Measurements from ENCODE around the gene TBRG4. TPM values are rescaled to one million over a fixed set of nuclear protein-coding genes. Genes with fewer than 3 reads are reported as not detected.

Gene TBRG4
- total RNA-seq, 4 donors from 2014 or later, result 45.7 to 60.1 (median 53.7) TPM

DNA sequence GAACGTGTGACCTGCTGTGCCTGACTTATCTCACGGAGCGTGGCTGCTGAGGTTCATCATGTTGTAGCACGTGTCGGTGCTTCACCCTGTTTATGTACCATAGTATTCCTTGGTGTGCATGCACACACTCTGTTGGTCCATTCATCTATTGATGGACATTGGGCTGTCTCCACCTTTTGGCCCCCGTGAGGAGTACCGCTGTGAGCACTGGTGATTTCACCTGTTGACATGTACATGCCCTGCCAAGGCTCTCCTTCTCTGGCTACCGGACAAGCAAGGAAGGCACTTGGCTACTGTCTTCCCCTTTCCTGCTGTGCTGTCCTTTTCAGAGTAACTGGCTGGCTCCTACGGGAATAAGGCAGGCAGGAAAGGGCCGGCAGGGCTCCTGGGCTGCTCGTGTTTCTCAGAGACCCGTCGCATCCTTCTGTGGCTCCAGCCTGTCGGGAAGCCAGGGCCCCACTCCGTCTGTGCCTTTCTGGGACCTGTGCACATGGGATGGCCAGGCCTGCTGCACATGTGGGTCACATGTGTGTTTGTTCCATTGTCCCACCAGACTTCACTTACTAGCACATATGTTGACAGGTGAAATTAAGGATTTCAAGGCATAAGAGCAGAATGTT, 17.8 kb upstream of the TBRG4 start:
- Histone ChIP-seq H3K27me3 (no peaks in the 10 kb centered on the region), H3K27ac (replicated peaks in 1 of 4) (no peak overlapping the region), H3K36me3 (no peaks in the 10 kb centered on the region), H3K4me3 (no peak overlapping the region), H3K4me1 (no peaks in the 10 kb centered on the region), H3K9me3 (no peaks in the 10 kb centered on the region)
- intact Hi-C loops (cut with DNase I), result loop anchor here (10.0 kb wide), 1 partner anchor 254 kb away; no protein-coding TSS in a partner anchor
- TF ChIP-seq POLR2AphosphoS5 (IDR thresholded peaks at IDR 0.05), result no peak
- TF ChIP-seq POLR2A (IDR thresholded peaks at IDR 0.05; ENCODE audit: low read depth), result no peak
- no peak for TF ChIP-seq EP300 (IDR thresholded peaks at IDR 0.05)
- TF ChIP-seq, protein P1, sequence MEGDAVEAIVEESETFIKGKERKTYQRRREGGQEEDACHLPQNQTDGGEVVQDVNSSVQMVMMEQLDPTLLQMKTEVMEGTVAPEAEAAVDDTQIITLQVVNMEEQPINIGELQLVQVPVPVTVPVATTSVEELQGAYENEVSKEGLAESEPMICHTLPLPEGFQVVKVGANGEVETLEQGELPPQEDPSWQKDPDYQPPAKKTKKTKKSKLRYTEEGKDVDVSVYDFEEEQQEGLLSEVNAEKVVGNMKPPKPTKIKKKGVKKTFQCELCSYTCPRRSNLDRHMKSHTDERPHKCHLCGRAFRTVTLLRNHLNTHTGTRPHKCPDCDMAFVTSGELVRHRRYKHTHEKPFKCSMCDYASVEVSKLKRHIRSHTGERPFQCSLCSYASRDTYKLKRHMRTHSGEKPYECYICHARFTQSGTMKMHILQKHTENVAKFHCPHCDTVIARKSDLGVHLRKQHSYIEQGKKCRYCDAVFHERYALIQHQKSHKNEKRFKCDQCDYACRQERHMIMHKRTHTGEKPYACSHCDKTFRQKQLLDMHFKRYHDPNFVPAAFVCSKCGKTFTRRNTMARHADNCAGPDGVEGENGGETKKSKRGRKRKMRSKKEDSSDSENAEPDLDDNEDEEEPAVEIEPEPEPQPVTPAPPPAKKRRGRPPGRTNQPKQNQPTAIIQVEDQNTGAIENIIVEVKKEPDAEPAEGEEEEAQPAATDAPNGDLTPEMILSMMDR (IDR thresholded peaks at IDR 0.05), result no peak
- DNase-seq (ENCODE audit: extremely low spot score), result no peak
- 73% methylated on average over 14 of the region's 15 CpGs for WGBS

DNA sequence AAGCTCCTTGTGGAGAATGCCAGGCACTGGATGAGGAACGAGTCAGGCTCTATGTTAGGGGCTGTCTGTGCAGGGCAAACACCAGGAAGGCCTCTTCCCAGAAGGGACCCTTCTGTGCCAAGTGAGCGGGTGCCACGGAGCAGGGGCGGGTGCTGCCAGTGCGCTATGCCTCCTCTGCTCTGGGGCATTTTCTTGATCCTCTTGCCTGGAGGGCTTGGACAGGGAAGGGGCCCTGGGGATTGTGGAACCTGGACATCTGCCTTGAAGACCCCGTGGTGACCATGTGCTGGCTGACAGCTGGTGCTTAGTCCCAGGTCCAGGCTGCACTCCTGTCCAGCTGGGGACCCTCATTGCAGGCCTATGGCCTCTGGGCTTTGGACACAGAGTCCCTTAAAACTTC, 15.4 kb upstream of the TBRG4 start:
- Histone ChIP-seq H3K27me3 (no peaks in the 10 kb centered on the region), H3K36me3 (no peaks in the 10 kb centered on the region), H3K27ac (replicated peaks in 1 of 4) (no peak overlapping the region), H3K9me3 (no peaks in the 10 kb centered on the region), H3K4me1 (no peaks in the 10 kb centered on the region), H3K4me3 (no peak overlapping the region)
- no peak for DNase-seq (ENCODE audit: extremely low spot score)
- intact Hi-C loops (cut with DNase I), result loop anchor here (10.0 kb wide), 1 partner anchor 252 kb away; no protein-coding TSS in a partner anchor
- WGBS, result 83% methylated on average over 6 of the region's 6 CpGs
- TF ChIP-seq POLR2AphosphoS5 (IDR thresholded peaks at IDR 0.05), result no peak

DNA sequence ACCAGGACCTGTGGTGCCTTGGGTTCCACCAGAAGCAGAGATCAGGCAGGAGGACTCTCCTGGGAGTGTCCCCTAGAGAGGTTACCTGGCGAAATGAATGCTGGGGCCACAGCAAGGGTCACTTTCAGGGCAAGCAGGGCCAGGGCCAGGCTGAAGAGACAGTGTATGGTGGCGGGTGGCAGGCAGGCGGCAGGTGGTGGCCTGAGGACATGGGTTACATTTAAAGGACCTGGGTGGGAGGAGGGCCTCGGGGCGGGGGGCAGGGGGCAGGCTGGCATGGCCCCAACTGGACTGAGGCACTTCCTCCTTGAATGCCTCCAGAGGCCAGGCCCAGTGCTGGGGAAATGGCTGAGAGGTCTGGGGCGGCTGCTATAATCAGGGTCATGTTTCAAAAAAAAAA, 14.7 kb upstream of the TBRG4 start:
- intact Hi-C loops (cut with DNase I), result loop anchor here (10.0 kb wide), 1 partner anchor 251 kb away; no protein-coding TSS in a partner anchor
- TF ChIP-seq POLR2A (IDR thresholded peaks at IDR 0.05; ENCODE audit: low read depth), result no peak
- TF ChIP-seq EP300 (IDR thresholded peaks at IDR 0.05), result no peak
- no peaks in the 10 kb centered on the region for H3K4me1 ChIP-seq
- WGBS, result 88% methylated on average over 6 of the region's 6 CpGs
- no peaks in the 10 kb centered on the region for H3K9me3 ChIP-seq
- no peaks in the 10 kb centered on the region for H3K27me3 ChIP-seq
- no peak for DNase-seq (ENCODE audit: extremely low spot score)
- no peaks in the 10 kb centered on the region for H3K36me3 ChIP-seq
- H3K27ac ChIP-seq (replicated peaks in 1 of 4), result no peak overlapping the region
- H3K4me3 ChIP-seq, result no peak overlapping the region

DNA sequence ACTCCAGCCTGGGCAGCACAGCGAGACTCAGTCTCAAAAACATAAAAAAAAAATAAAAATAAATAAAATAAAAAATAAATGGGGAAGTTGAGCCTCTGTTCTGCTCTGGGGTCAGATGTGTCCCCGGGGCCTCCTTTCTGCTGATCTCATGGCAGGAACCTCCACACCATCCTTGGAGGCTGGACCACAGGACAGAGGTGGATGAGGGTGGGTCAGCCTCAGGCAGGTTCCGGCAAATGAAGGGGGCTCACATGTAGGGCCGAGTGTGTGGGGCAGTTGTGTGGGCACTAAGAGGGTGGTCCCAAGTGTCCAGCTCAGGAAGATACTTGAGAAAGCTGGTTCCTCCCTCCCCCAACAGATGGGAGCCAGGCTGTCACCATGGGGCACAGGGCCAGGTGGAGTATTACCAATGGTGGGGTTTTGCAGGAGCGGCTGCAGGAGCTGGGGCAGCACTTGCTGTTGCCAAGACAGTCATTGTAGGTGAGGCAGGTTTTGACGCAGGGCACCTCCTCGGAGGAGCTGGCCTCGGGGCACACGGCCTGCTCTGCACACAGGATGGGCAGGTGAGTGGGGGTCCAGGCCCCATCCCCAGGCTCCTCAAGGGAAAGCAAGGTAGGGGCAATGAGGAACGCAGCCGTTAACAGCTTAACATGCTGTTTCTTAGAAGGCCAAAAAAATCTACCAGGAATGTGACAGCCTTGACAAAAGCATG, 13.9 kb upstream of the TBRG4 start:
- Histone ChIP-seq H3K4me3 (no peak overlapping the region), H3K36me3 (no peaks in the 10 kb centered on the region), H3K27ac (replicated peaks in 1 of 4) (no peak overlapping the region), H3K9me3 (no peaks in the 10 kb centered on the region), H3K27me3 (no peaks in the 10 kb centered on the region), H3K4me1 (no peaks in the 10 kb centered on the region)
- TF ChIP-seq EP300 (IDR thresholded peaks at IDR 0.05), result no peak
- TF ChIP-seq, protein P1 (IDR thresholded peaks at IDR 0.05), result no peak
- TF ChIP-seq POLR2AphosphoS5 (IDR thresholded peaks at IDR 0.05), result no peak
- TF ChIP-seq POLR2A (IDR thresholded peaks at IDR 0.05; ENCODE audit: low read depth), result no peak
- WGBS, result 92% methylated on average over 11 of the region's 11 CpGs
- intact Hi-C loops (cut with DNase I), result loop anchor here (10.0 kb wide), 1 partner anchor 251 kb away; no protein-coding TSS in a partner anchor
- no peak for DNase-seq (ENCODE audit: extremely low spot score)

DNA sequence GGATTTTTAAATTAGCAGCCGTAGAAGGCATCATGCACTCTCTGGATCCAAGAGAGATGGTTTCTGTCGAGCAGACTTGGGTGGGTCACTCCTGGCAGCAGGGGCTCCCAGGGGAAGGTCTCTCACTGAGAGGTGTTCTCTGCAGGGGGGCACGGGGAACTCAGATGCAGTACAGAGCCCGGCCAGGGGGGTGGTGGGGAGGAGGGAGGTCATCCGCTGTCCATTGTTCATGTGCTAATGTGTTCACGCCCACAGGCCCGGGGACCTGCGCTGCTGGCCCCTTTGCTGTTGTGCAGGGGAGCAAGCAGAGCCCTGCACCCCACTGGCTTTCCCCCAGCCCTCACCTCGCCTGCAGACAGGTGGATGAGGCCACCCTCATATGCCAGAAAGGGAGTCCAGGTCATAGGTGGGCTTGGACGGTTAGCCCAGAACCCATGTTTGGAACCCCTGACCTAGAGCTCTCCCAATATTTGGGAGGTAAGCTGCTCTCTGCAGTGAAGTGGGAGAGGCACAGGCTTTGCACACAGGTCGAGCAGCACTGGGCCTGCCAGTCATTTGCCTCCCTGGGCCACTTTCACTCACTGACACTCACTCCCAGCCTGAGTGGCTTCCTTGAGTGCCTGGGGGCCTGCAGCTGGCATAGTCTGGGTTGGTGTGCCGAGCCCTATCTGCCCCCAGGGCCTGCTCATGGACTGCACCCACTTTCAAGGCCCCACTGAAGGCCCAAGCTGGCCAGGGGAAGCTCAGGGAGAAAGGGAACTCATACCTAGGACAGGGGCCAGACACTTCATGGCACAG, 12.6 kb upstream of the TBRG4 start:
- Histone ChIP-seq H3K4me3 (no peak overlapping the region), H3K27ac (replicated peaks in 1 of 4) (no peak overlapping the region), H3K4me1 (no peaks in the 10 kb centered on the region), H3K27me3 (peaks cover 0 to 3% (median 0%) of the 10 kb centered on the region in 4 donors), H3K9me3 (no peaks in the 10 kb centered on the region), H3K36me3 (no peaks in the 10 kb centered on the region)
- DNase-seq (ENCODE audit: extremely low spot score), result no peak
- intact Hi-C loops (cut with DNase I), result loop anchor here (10.0 kb wide), 1 partner anchor 249 kb away; no protein-coding TSS in a partner anchor
- TF ChIP-seq POLR2AphosphoS5 (IDR thresholded peaks at IDR 0.05) (no peak), EP300 (IDR thresholded peaks at IDR 0.05) (no peak), POLR2A (IDR thresholded peaks at IDR 0.05; ENCODE audit: low read depth) (no peak)
- TF ChIP-seq, protein P1 (IDR thresholded peaks at IDR 0.05), result no peak
- WGBS, result 79% methylated on average over 9 of the region's 12 CpGs

Data from esophagus muscularis mucosa (tissue), 4 donors.